Uterus (tissue), 4 donors: ENCODE results near the gene CNOT2. TPM values are rescaled to one million over a fixed set of nuclear protein-coding genes. Genes with fewer than 3 reads are reported as not detected.

Source experiments
- DNase-seq, 2 donors: peaks; one replicate each; pipeline ENCODE4 v3.0.0-alpha.2; 2019 to 2020
- H3K27ac ChIP-seq, 2 donors: fragments of 200-600 bp; sonication (generic); 1 replicate in 1 of 2; 2 replicates in 1 of 2; pipeline ENCODE4 v1.5.1; 2016 to 2018
- H3K27me3 ChIP-seq, 2 donors: fragments of 200-600 bp; sonication (generic); one replicate each; pipeline ENCODE4 v1.5.1; 2018 to 2019; ENCODE audit warnings: control low read depth in 1 of 2
- H3K36me3 ChIP-seq, 2 donors: fragments of 200-600 bp; sonication (generic); one replicate each; pipeline ENCODE4 v1.5.1; 2019; ENCODE audit warnings: control low read depth in 1 of 2
- H3K4me1 ChIP-seq, 2 donors: fragments of 200-600 bp; sonication (generic); one replicate each; pipeline ENCODE4 v1.5.1; 2018 to 2019; ENCODE audit warnings: control low read depth in 1 of 2
- H3K4me3 ChIP-seq, 2 donors: fragments of 200-600 bp; sonication (generic); 1 replicate in 1 of 2; 2 replicates in 1 of 2; pipeline ENCODE4 v1.5.1; 2018 to 2019; ENCODE audit warnings: mild to moderate bottlenecking in 1 of 2
- H3K9me3 ChIP-seq, 2 donors: fragments of 200-600 bp; sonication (generic); one replicate each; pipeline ENCODE4 v1.5.1; 2019; ENCODE audit warnings: control low read depth in 1 of 2
- POLR2A ChIP-seq, 2 donors: fragments of 450-650 bp; IDR thresholded peaks; one replicate each; pipeline ENCODE4 v1.6.1; 2016; ENCODE audit warnings: antibody characterized with exemption in 2 of 2, mild to moderate bottlenecking in 1 of 2, moderate library complexity in 1 of 2
- intact Hi-C: fragments of 100-400 bp; cut with DNase I; formaldehyde crosslinking; loops from one replicate; pipeline ENCODE4 v1.15.1; 2023; ENCODE audit warnings: low total_unique reads
- total RNA-seq, 4 donors: library from RNA; depleted of rRNA in 3 of 4; stranded (reverse); fragments of >200 nt in 3 of 4; gene quantifications; one replicate each; pipeline versions ENCODE4 v1.1.0 to v1.2.4, GENCODE V29; 2014 to 2023
- TF ChIP-seq, protein P1 (sequence below), 4 experiments: fragments of 200-600 bp in 2 of 4; fragments of 450-650 bp in 2 of 4; sonication (generic) in 2 of 4; IDR thresholded peaks; one replicate each; pipeline ENCODE4 v1.5.1; 2016 to 2019; ENCODE audit warnings: antibody characterized with exemption in 4 of 4, mild to moderate bottlenecking in 2 of 4, moderate library complexity in 1 of 4
- donor health status: DM: yes; HTN: yes; CAD: no.

CNOT2 gene
- total RNA-seq, 4 donors from 2014 or later = 97.7 to 320 (median 193) TPM

DNA sequence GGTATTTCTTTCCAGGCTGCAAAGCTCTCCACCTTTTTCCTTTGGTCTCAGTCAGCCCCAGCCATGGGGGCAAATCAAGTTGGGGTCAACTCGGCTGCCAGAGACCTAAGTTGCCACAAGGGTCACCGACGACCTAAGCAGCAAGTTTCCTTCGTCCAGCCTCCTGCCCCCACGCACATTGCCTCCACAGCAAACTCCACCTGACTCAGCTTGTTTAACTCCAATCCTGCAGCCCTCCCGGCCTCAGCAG is 122.1 kb downstream of the CNOT2 start:
- Histone ChIP-seq H3K27me3 (no peaks in the 10 kb centered on the region), H3K4me1 (no peaks in the 10 kb centered on the region), H3K4me3 (peak overlapping the region; percentile 45 to 71), H3K9me3 (no peaks in the 10 kb centered on the region), H3K27ac (no peak overlapping the region), H3K36me3 (no peaks in the 10 kb centered on the region)
- peak in 1 of 2 donors; percentile 13 for DNase-seq
- TF ChIP-seq POLR2A (IDR thresholded peaks at IDR 0.05) = no peak
- TF ChIP-seq, protein P1, sequence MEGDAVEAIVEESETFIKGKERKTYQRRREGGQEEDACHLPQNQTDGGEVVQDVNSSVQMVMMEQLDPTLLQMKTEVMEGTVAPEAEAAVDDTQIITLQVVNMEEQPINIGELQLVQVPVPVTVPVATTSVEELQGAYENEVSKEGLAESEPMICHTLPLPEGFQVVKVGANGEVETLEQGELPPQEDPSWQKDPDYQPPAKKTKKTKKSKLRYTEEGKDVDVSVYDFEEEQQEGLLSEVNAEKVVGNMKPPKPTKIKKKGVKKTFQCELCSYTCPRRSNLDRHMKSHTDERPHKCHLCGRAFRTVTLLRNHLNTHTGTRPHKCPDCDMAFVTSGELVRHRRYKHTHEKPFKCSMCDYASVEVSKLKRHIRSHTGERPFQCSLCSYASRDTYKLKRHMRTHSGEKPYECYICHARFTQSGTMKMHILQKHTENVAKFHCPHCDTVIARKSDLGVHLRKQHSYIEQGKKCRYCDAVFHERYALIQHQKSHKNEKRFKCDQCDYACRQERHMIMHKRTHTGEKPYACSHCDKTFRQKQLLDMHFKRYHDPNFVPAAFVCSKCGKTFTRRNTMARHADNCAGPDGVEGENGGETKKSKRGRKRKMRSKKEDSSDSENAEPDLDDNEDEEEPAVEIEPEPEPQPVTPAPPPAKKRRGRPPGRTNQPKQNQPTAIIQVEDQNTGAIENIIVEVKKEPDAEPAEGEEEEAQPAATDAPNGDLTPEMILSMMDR (IDR thresholded peaks at IDR 0.05) = no peak
- intact Hi-C loops = no loop called here

DNA sequence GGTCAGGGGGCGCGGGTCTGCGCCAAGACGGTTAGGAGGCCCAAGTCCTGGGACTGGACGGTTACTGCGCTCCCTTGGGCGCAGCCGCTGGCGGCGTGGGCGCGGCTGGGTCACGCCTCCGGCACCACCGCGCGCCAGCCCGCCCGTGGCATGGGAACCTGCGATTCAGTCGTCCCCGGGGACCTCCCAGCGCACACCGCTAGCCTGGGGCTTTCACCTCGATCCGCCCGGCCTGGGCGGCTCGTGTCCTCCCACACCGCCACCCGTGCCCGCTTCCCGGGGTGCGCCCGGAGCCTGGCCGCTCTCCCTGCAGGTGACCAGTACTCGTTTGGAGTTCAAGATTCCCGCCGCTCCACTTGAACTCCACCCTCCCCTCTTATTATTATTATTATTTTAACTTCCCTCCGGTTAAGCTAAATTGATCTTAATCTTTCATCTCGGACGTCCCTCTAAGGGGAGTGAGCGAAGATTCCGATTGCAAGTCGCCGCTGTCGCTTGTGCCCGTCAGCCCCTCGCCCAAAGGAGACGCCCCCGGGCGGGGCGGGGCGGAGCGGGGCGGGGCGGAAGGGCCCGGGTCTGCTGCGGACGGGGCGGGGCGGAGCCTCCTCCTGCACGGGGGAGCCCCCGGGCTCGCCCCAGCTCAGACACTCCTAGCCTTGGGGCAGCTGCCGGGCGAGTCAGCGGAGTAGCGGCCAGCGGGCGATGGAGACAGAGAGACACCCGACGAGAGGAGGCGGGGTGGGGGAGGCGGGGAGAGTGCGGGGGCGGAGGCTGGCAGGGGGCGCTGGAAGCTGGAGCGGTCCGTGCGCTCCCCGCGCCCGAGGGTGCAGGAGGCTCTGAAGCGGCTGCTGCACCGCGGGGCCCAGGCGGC is 122.7 kb downstream of the CNOT2 start, which contains the start of gene KCNMB4:
TSS of gene KCNMB4 (plus strand) at position 643 of the 871 bp plus-strand sequence. CDS start 445 bp downstream, outside the sequence.
- H3K4me1 ChIP-seq = no peaks in the 10 kb centered on the region
- intact Hi-C loops = no loop called here
- no peaks in the 10 kb centered on the region for H3K27me3 ChIP-seq
- H3K9me3 ChIP-seq = no peaks in the 10 kb centered on the region
- peak within 1 kb of the TSS in 1 of 2 donors; percentile 61 for H3K27ac ChIP-seq
- TF ChIP-seq POLR2A (IDR thresholded peaks at IDR 0.05) = no peak
- TF ChIP-seq, protein P1 (IDR thresholded peaks at IDR 0.05) = no peak
- peak; percentile 30 to 63 for DNase-seq
- no peaks in the 10 kb centered on the region for H3K36me3 ChIP-seq
- peak within 1 kb of the TSS; percentile 45 to 71 for H3K4me3 ChIP-seq

DNA sequence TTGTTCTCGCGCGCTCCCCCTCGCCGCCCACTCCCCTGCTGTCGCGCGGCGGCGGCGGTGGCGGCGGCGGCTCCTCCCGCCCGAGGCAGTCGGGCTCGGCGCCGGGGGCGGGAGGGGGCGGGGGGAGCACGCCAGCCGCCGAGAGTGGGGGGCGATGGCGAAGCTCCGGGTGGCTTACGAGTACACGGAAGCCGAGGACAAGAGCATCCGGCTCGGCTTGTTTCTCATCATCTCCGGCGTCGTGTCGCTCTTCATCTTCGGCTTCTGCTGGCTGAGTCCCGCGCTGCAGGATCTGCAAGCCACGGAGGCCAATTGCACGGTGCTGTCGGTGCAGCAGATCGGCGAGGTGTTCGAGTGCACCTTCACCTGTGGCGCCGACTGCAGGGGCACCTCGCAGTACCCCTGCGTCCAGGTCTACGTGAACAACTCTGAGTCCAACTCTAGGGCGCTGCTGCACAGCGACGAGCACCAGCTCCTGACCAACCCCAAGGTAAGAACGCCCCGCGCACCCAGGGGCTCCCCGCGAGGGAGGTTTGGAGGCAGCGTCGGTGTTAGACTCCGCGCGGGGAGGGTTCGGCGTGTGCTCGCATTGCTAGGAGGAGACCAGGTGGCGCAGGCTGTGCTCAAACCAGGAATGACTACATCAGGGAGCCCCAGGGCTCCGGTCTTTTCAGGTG is 123.5 kb downstream of the CNOT2 start:
- intact Hi-C loops = no loop called here
- H3K4me1 ChIP-seq = no peaks in the 10 kb centered on the region
- H3K27ac ChIP-seq = peak overlapping the region in 1 of 2 donors; percentile 61
- H3K27me3 ChIP-seq = no peaks in the 10 kb centered on the region
- H3K4me3 ChIP-seq = peak overlapping the region; percentile 45 to 71
- peak; percentile 20 to 28 for DNase-seq
- no peak for TF ChIP-seq POLR2A (IDR thresholded peaks at IDR 0.05)
- TF ChIP-seq, protein P1 (IDR thresholded peaks at IDR 0.05) = no peak
- no peaks in the 10 kb centered on the region for H3K9me3 ChIP-seq
- no peaks in the 10 kb centered on the region for H3K36me3 ChIP-seq

DNA sequence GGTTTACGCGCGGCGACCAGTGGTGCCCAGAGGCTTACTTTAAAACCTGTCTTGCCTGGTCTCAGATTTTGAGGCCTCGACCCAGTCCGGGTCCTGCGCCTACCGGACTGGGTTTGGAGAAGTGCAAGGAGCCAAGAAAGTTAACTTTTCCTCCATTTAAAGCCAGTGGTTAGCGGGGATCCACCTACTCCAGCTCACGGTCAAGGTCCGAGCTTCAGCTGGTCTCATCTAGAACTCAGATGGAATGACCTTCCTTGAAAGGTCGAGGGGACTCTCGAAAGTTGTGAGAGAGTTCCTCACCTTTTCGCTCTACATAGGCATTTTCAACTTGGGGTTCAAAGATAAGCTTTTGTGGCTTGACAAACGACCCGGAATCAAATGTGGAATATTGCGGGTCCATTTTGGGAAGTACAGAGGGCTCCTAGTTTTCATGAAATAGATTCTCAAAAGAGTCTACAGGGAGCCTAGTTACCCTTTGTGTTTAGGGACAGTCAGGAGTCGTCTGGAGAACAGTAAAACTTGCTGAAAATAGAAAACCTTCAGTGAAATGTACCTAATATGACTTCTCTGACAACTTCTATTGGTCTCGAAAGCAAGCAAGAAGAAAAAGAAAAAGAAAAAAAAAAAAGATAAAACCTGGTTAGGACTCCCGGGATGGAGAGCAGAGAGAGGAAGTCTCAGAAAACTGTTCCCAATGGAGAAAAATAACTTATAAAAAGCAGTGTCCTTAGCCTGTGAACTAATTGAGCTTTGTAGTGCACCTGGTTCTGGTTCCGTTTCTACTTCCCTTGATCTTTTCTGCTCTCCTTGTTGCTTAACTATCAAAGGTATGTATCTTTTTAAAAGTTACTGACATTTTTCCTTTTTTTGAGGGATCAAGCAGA is 124.3 kb downstream of the CNOT2 start:
- Histone ChIP-seq H3K27ac (peak overlapping the region in 1 of 2 donors; percentile 61), H3K27me3 (no peaks in the 10 kb centered on the region)

More for the DNA sequence above, 124.3 kb downstream of the CNOT2 start:
- DNase-seq = no peak
- intact Hi-C loops = no loop called here
- H3K36me3 ChIP-seq = no peaks in the 10 kb centered on the region
- no peaks in the 10 kb centered on the region for H3K4me1 ChIP-seq
- H3K4me3 ChIP-seq = peak overlapping the region; percentile 45 to 71
- H3K9me3 ChIP-seq = no peaks in the 10 kb centered on the region
- no peak for TF ChIP-seq POLR2A (IDR thresholded peaks at IDR 0.05)
- TF ChIP-seq, protein P1 (IDR thresholded peaks at IDR 0.05) = no peak
